Heart right ventricle (tissue), 16 donors: ENCODE results near the gene RAB6A. TPM values are rescaled to one million over a fixed set of nuclear protein-coding genes. Genes with fewer than 3 reads are reported as not detected.
A peak's percentile ranks its signal among the peaks of the same experiment; 100 is the strongest.

ENCODE experiments used
- ATAC-seq, 8 donors: fragments of 200-7000 bp; cut with Tn5 transposase; one replicate each; pipeline ENCODE4 v1.9.1; 2020; ENCODE audit warnings: mild to moderate bottlenecking in 8 of 8, moderate library complexity in 8 of 8, moderate number of reproducible peaks in 1 of 8
- DNase-seq, 2 donors: peaks; one replicate each; pipeline ENCODE4 v3.0.0-alpha.2; 2020
- H3K27ac ChIP-seq, 10 donors: fragments of 200-600 bp; sonication (generic) in 2 of 10; one replicate each; pipeline versions ENCODE4 v1.5.0 to v1.8.0; 2020 to 2022; ENCODE audit warnings: mild to moderate bottlenecking in 3 of 10
- H3K27me3 ChIP-seq, 7 donors: fragments of 200-600 bp; one replicate each; pipeline ENCODE4 v1.8.0; 2021 to 2022; ENCODE audit warnings: mild to moderate bottlenecking in 2 of 7
- H3K36me3 ChIP-seq, 9 donors: fragments of 200-600 bp; sonication (generic) in 1 of 9; one replicate each; pipeline versions ENCODE4 v1.5.0 to v1.8.0; 2020 to 2022; ENCODE audit warnings: mild to moderate bottlenecking in 2 of 9
- H3K4me1 ChIP-seq, 9 donors: fragments of 200-600 bp; sonication (generic) in 1 of 9; one replicate each; pipeline versions ENCODE4 v1.5.0 to v1.8.0; 2020 to 2022; ENCODE audit warnings: mild to moderate bottlenecking in 4 of 9
- H3K4me3 ChIP-seq, 10 donors: fragments of 200-600 bp; sonication (generic) in 2 of 10; one replicate each; pipeline versions ENCODE4 v1.5.0 to v1.8.0; 2020 to 2022; ENCODE audit warnings: mild to moderate bottlenecking in 7 of 10, moderate library complexity in 2 of 10
- H3K9me3 ChIP-seq, 11 donors: fragments of 200-600 bp in 10 of 11; sonication (generic) in 2 of 11; one replicate each; pipeline versions ENCODE4 v1.5.0 to v1.8.0; 2013 to 2022; ENCODE audit warnings: mild to moderate bottlenecking in 2 of 11, control low read depth in 1 of 11, moderate library complexity in 1 of 11
- WGBS, 2 donors: extraction: QIAGEN DNeasy Blood & Tissue Kit; methylation state at CpG; one replicate each; pipeline ENCODE4 v1.1.7; 2013; ENCODE audit warnings: inconsistent platforms in 1 of 2; 5-methylcytosine and 5-hydroxymethylcytosine counted together
- intact Hi-C, 10 donors: fragments of 100-400 bp; cut with DNase I; formaldehyde crosslinking; loops; one replicate each; pipeline versions ENCODE4 v1.11.1 to v1.14.2; 2022
- polyA plus RNA-seq, 2 donors: library from polyadenylated mRNA; stranded (reverse); fragments of 200-250 nt; gene quantifications; one replicate each; pipeline ENCODE4 v1.2.3, GENCODE V29; 2013
- total RNA-seq, 10 donors: library from RNA; stranded (reverse); fragmentation: NEBNext Ultra II Directional in 3 of 10; extraction: Animal tissue kit (Norgen Biotek cat#: 25700) in 3 of 10; gene quantifications; one replicate each; pipeline versions ENCODE4 v1.2.1 to v1.2.4, GENCODE V29; 2021 to 2023
- TF ChIP-seq, protein P1 (sequence below), 9 donors: fragments of 200-600 bp; sonication (generic) in 2 of 9; IDR thresholded peaks; one replicate each; pipeline versions ENCODE4 v1.5.0 to v1.8.0; 2021 to 2022; ENCODE audit warnings: antibody characterized with exemption in 9 of 9, mild to moderate bottlenecking in 5 of 9, moderate library complexity in 1 of 9
- donor health status: Arrhythmogenic right ventricular cardiomyopathy.
- donor health status: ischemic (EF 13 %, LVEDD 7.1; RV severe dilation, severe dysfunction).
- donor health status: healthy with polysubstance abuse.
- donor health status: DM: no; HTN: yes; CAD: no.
- donor health status: DM: no; HTN: no; CAD: no.
- donor health status: ischemic (EF 25% LVEDD 6.9; RV normal size, moderate dysfunction).
- donor health status: ischemic (EF 25% LVEDD 5.7; RV mildly dilated, moderate dysfunction).
- donor health status: healthy.
- donor health status: DM: yes; HTN: yes; CAD: no.
- donor health status: Ischemic cardiomyopathy.
- donor health status: ischemic (EF 35%, LVEDD 5.7; RV mildly dilated, moderate dysfunction).
- donor health status: nonischemic (EF 11% LVEDD 7.7; RV severe dilation, severe dysfunction).
- donor health status: DM: yes; HTN: yes; CAD: no.
- donor health status: PGD.
- donor health status: ischemic (EF 29% LVEDD 5.4; RV normal size, mild dysfunction).
- donor health status: nonischemic (EF 23%, LVEDD 6.1; RV moderate dilation, normal function).

RAB6A gene
- total and polyA plus RNA-seq, 12 donors: 39.1 to 137 (median 114) TPM

DNA sequence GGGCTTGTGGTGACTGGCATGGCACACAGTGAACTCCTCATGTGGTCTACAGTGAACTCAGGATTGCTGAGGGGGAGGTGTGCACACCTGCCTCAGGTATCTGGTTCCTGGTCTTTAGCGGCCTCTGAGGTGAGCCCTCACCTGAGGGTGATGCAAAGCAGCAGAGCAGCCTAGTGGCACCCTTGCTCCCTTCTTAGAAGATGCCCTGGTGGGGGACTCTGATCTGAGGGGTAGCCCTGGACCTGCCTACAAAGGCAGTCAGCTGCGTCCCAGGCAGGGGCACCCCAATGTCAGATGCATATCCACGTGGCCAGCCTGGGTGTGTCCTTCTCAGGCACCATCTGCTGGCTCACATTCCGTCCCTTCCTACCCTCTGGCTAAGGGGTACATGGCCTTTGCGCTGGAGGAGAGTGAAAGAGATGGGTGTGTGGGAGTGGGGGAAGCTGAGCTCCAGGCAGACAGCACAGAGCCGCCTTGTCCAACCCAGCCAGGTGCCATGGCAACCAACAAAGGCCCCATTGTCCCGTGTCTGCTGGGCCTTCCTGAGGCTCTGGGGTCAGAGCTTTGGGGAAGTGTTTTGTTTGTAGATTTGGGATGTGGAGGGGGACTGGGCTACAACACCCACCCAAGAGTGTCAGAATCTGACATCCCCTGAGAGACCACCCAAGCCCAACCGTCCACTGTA lies 108.7 kb downstream of the RAB6A start:
- Histone ChIP-seq H3K4me1 (peaks cover 0 to 18% (median 10%) of the 10 kb centered on the region in 9 donors), H3K4me3 (no peak overlapping the region), H3K9me3 (no peaks in the 10 kb centered on the region), H3K27me3 (no peaks in the 10 kb centered on the region), H3K36me3 (no peaks in the 10 kb centered on the region), H3K27ac (no peak overlapping the region)
- peak in 2 of 8 donors; percentile 40 to 44 for ATAC-seq
- peak in 1 of 2 donors; percentile 36 for DNase-seq
- 60 to 61% methylated on average over 8 of the region's 8 CpGs for whole genome bisulfite sequencing, 2 donors
- intact Hi-C loops: loop anchor here in 1 of 10 donors (10.0 kb wide), 1 partner anchor 247 kb away; no protein-coding TSS in a partner anchor
- TF ChIP-seq, protein P1, sequence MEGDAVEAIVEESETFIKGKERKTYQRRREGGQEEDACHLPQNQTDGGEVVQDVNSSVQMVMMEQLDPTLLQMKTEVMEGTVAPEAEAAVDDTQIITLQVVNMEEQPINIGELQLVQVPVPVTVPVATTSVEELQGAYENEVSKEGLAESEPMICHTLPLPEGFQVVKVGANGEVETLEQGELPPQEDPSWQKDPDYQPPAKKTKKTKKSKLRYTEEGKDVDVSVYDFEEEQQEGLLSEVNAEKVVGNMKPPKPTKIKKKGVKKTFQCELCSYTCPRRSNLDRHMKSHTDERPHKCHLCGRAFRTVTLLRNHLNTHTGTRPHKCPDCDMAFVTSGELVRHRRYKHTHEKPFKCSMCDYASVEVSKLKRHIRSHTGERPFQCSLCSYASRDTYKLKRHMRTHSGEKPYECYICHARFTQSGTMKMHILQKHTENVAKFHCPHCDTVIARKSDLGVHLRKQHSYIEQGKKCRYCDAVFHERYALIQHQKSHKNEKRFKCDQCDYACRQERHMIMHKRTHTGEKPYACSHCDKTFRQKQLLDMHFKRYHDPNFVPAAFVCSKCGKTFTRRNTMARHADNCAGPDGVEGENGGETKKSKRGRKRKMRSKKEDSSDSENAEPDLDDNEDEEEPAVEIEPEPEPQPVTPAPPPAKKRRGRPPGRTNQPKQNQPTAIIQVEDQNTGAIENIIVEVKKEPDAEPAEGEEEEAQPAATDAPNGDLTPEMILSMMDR (IDR thresholded peaks at IDR 0.05): no peak

DNA sequence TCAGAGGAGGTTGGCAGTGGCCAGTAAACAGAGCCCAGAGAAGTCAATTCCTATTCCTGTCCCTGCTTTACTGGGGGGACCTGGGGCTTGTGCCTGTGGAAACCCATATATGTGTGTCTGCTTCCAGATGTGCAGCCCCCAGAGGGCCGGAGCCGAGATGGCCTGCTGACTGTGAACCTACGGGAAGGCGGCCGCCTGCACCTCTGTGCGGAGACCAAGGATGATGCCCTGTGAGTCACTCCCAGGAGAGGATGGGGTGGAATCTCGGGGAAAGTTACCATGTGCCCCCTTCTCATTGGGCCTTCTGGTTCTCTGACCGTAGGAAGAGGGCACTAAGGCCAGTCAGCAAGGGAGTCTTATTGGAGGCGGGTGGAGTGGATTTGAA lies 109.2 kb downstream of the RAB6A start:
- WGBS, 2 donors: 95 to 97% methylated on average over 9 of the region's 9 CpGs
- no peak for DNase-seq

DNA sequence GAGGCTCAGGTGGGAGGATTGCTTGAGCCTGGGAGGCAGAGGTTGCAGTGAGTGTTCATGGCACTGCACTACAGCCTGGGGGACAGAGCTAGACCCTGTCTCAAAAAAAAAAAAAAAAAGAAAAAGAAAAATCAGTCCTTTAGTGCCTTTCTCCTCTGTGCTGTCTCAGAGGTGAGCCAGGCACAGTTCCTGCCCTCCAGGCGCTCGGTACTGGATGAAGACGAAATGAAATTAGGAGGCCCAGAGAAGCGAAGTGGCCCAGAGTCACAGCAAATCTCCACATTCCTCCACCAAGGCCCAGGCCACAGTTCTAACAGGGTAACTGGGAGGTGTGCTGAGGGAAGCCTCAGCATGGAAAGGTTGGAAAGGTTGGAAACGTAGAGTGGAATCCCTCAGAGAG lies 109.6 kb downstream of the RAB6A start:
- H3K4me3 ChIP-seq: no peak overlapping the region
- H3K4me1 ChIP-seq: peaks cover 0 to 23% (median 12%) of the 10 kb centered on the region in 9 donors
- H3K36me3 ChIP-seq: no peaks in the 10 kb centered on the region
- DNase-seq (no peak), ATAC-seq (no peak)
- H3K9me3 ChIP-seq: no peaks in the 10 kb centered on the region
- H3K27ac ChIP-seq: no peak overlapping the region
- intact Hi-C loops: loop anchor here in 1 of 10 donors (10.0 kb wide), 1 partner anchor 246 kb away; no protein-coding TSS in a partner anchor
- no peaks in the 10 kb centered on the region for H3K27me3 ChIP-seq
- WGBS, 2 donors: 95 to 98% methylated on average over 5 of the region's 5 CpGs
- TF ChIP-seq, protein P1 (IDR thresholded peaks at IDR 0.05): no peak

More for the DNA sequence above, 109.2 kb downstream of the RAB6A start:
- ATAC-seq: no peak
- H3K4me1 ChIP-seq: peaks cover 0 to 20% (median 12%) of the 10 kb centered on the region in 9 donors
- H3K27ac ChIP-seq: no peak overlapping the region
- H3K9me3 ChIP-seq: no peaks in the 10 kb centered on the region
- H3K36me3 ChIP-seq: no peaks in the 10 kb centered on the region
- TF ChIP-seq, protein P1 (IDR thresholded peaks at IDR 0.05): no peak
- H3K4me3 ChIP-seq: no peak overlapping the region
- H3K27me3 ChIP-seq: no peaks in the 10 kb centered on the region
- intact Hi-C loops: loop anchor here in 1 of 10 donors (10.0 kb wide), 1 partner anchor 247 kb away; no protein-coding TSS in a partner anchor

DNA sequence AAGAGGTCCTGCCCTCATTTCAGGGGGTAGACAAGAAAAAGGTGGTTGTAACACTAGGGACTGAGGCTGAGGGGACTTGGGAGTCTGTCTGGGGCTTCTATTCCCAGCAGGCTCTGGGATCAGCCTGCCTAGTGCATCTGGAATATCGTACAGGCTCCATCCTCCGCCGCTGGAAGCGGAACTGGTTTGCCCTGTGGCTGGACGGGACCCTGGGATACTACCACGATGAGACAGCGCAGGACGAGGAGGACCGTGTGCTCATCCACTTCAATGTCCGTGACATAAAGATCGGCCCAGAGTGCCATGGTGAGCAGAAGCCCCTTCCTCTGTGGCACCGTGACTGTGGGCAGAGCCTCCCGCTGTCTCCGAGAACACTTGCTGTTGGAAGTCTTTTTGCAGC lies 110.5 kb downstream of the RAB6A start:
- Histone ChIP-seq H3K9me3 (no peaks in the 10 kb centered on the region), H3K27me3 (peaks cover 0 to 3% (median 0%) of the 10 kb centered on the region in 7 donors), H3K36me3 (no peaks in the 10 kb centered on the region), H3K4me3 (no peak overlapping the region), H3K27ac (no peak overlapping the region), H3K4me1 (peaks cover 0 to 32% (median 14%) of the 10 kb centered on the region in 9 donors)
- DNase-seq: no peak
- 91 to 93% methylated on average over 14 of the region's 14 CpGs for WGBS, 2 donors
- no peak for ATAC-seq
- TF ChIP-seq, protein P1 (IDR thresholded peaks at IDR 0.05): no peak
- intact Hi-C loops: loop anchor here in 1 of 10 donors (10.0 kb wide), 1 partner anchor 246 kb away; no protein-coding TSS in a partner anchor
